Endothelial cell of umbilical vein (primary cell): ENCODE results near the gene CYP4F8. TPM values are rescaled to one million over a fixed set of nuclear protein-coding genes. Genes with fewer than 3 reads are reported as not detected.
"Not testable (repeated sequence)": the region's sequence is repeated elsewhere in the genome, so short reads cannot be mapped to it uniquely, and the experiment has no call there.

Experiments used
- BruUV-seq: library from RNA; stranded (reverse); fragments of 400-500 nt; replicated peaks from 2 replicates; lab custom pipeline; 2021; lab: Mats Ljungman, UMichigan
- CTCF ChIA-PET: fragments of 300-600, 350-600 bp; sonication (Branson Sonifier 250); formaldehyde crosslinking; loops from one replicate; lab custom pipeline; 2021; ENCODE audit warnings: antibody characterized with exemption, inconsistent platforms; lab: Charles Lee
- POLR2A ChIA-PET: fragments of 300-600, 350-600 bp; sonication (Branson Sonifier 250); formaldehyde crosslinking; loops from one replicate; lab custom pipeline; 2021; ENCODE audit warnings: antibody characterized with exemption, inconsistent platforms; lab: Charles Lee
- DNase-seq: peaks from one replicate; pipeline ENCODE4 v3.0.0-alpha.2; 2011; ENCODE audit warnings: low read depth, low spot score
- FAIRE-seq: peaks from 2 replicates; lab custom pipeline; 2011; peaks lifted over from hg19 to GRCh38; lab: Jason Lieb, UNC
- H2AFZ ChIP-seq: 2 replicates; pipeline ENCODE4 v1.6.0; 2012; ENCODE audit warnings: low read depth, low read length, control low read depth, inconsistent platforms
- H3K27ac ChIP-seq: 2 replicates; pipeline ENCODE4 v1.5.1; 2011; ENCODE audit warnings: low read depth, mild to moderate bottlenecking, control low read depth, low read length, moderate library complexity; ENCODE audit not compliant: insufficient read depth
- H3K27me3 ChIP-seq, 2 experiments: 2 replicates each; pipeline versions ENCODE4 v1.6.0 to v1.6.1; 2011; ENCODE audit warnings: low read length in 2 of 2, mixed read lengths in 1 of 2; ENCODE audit not compliant: control insufficient read depth in 2 of 2, insufficient read depth in 2 of 2
- H3K36me3 ChIP-seq, 2 experiments: 2 replicates in 1 of 2; 3 replicates in 1 of 2; pipeline ENCODE4 v1.5.1; 2011; ENCODE audit warnings: low read length in 2 of 2, mild to moderate bottlenecking in 1 of 2, moderate library complexity in 1 of 2; ENCODE audit not compliant: control insufficient read depth in 2 of 2, insufficient read depth in 2 of 2; ENCODE audit errors: extremely low read depth in 1 of 2
- H3K4me1 ChIP-seq: 3 replicates; pipeline ENCODE4 v1.5.1; 2011; ENCODE audit warnings: mild to moderate bottlenecking, low read length; ENCODE audit not compliant: control insufficient read depth, insufficient read depth; ENCODE audit errors: extremely low read depth
- H3K4me2 ChIP-seq: 2 replicates; pipeline ENCODE4 v1.6.1; 2011; ENCODE audit warnings: low read length, control low read depth, mixed read lengths; ENCODE audit not compliant: insufficient read depth
- H3K4me3 ChIP-seq, 3 experiments: fragments of 200-600 bp in 1 of 3; sonication (generic), shearing (Covaris generic) in 1 of 3; replicated peaks in 1 of 3; 2 replicates each; pipeline ENCODE4 v1.5.1; 2011 to 2016; ENCODE audit warnings: control low read depth in 3 of 3, low read length in 3 of 3, mild to moderate bottlenecking in 2 of 3, inconsistent platforms in 1 of 3, low read depth in 1 of 3, moderate library complexity in 1 of 3; ENCODE audit not compliant: insufficient read depth in 1 of 3
- H3K79me2 ChIP-seq: 2 replicates; pipeline ENCODE4 v1.6.0; 2012; ENCODE audit warnings: low read length, inconsistent platforms; ENCODE audit not compliant: control insufficient read depth, insufficient read depth
- H3K9ac ChIP-seq: replicated peaks from 2 replicates; pipeline ENCODE3; 2011; ENCODE audit warnings: low read length, control low read depth; ENCODE audit not compliant: insufficient read depth; ENCODE audit errors: extremely low read depth
- H3K9me1 ChIP-seq: replicated peaks from 3 replicates; pipeline ENCODE4 v1.6.0; 2011; ENCODE audit warnings: mild to moderate bottlenecking, low read length; ENCODE audit not compliant: control insufficient read depth, insufficient read depth; ENCODE audit errors: extremely low read depth
- H3K9me3 ChIP-seq: replicated peaks from 2 replicates; pipeline ENCODE4 v1.5.1; 2012; ENCODE audit warnings: low read length, inconsistent platforms; ENCODE audit not compliant: control insufficient read depth, insufficient read depth
- H4K20me1 ChIP-seq: replicated peaks from 2 replicates; pipeline ENCODE3; 2011; ENCODE audit warnings: mild to moderate bottlenecking, low read length; ENCODE audit not compliant: control insufficient read depth, insufficient read depth; ENCODE audit errors: extremely low read depth
- EZH2 ChIP-seq: IDR thresholded peaks from 2 replicates; pipeline ENCODE4 v1.6.1; 2012; ENCODE audit warnings: borderline replicate concordance, low read depth, mild to moderate bottlenecking, moderate library complexity, low read length, inconsistent platforms; ENCODE audit not compliant: severe bottlenecking
- FOS ChIP-seq: IDR thresholded peaks from 2 replicates; pipeline ENCODE4 v1.6.1; 2011; ENCODE audit warnings: mild to moderate bottlenecking, low read length, moderate library complexity, borderline replicate concordance; ENCODE audit not compliant: insufficient read depth
- GATA2 ChIP-seq: IDR thresholded peaks from 2 replicates; pipeline ENCODE4 v1.7.0; 2011; ENCODE audit warnings: low read depth, mild to moderate bottlenecking, moderate library complexity, mixed read lengths, low read length; ENCODE audit not compliant: insufficient read length, insufficient read depth
- JUN ChIP-seq: IDR thresholded peaks from 2 replicates; pipeline ENCODE4 v1.6.1; 2011; ENCODE audit warnings: borderline replicate concordance, low read depth; ENCODE audit not compliant: insufficient read length, insufficient read depth
- MYC ChIP-seq: IDR thresholded peaks from one replicate; pipeline ENCODE4 v1.6.1; 2011; ENCODE audit warnings: mild to moderate bottlenecking, low read depth, low read length
- POLR2A ChIP-seq: IDR thresholded peaks from 2 replicates; pipeline ENCODE4 v1.6.1; 2012; ENCODE audit warnings: low read depth, mild to moderate bottlenecking, control low read depth, low read length
- POLR2AphosphoS5 ChIP-seq: IDR thresholded peaks from 2 replicates; pipeline ENCODE4 v1.6.1; 2012; ENCODE audit warnings: low read depth, mild to moderate bottlenecking, control low read depth, low read length, moderate library complexity; ENCODE audit not compliant: insufficient read depth
- dilution Hi-C: fragments of 300-500 bp; cut with MboI; formaldehyde crosslinking; loops from one replicate; pipeline ENCODE4 v1.15.0; 2019; ENCODE audit warnings: low sequenced_read_pairs; ENCODE audit not compliant: extremely low pct_ligation_motif_present
- intact Hi-C: fragments of 100-400 bp; cut with micrococcal nuclease; formaldehyde crosslinking; loops from one replicate; pipeline ENCODE4 v1.10.0; 2022
- polyA plus RNA-seq, 4 experiments: library from polyadenylated mRNA; depleted of rRNA in 3 of 4; stranded (reverse) in 3 of 4; unstranded in 1 of 4; fragments of >200 nt; gene quantifications; 2 replicates each; pipeline versions ENCODE4 v1.2.1 to v1.2.3, GENCODE V29; 2011 to 2012; ENCODE audit warnings: missing spikeins in 1 of 4
- total RNA-seq: library from RNA; stranded (reverse); gene quantifications from 2 replicates; pipeline ENCODE4 v1.2.3, GENCODE V29; 2021
- TF ChIP-seq, protein P1 (sequence below), 2 donors: IDR thresholded peaks; 1 replicate in 1 of 2; 2 replicates in 1 of 2; pipeline ENCODE4 v1.5.1; 2011; ENCODE audit warnings: low read length in 2 of 2, mild to moderate bottlenecking in 2 of 2, moderate library complexity in 2 of 2, control low read depth in 1 of 2, inconsistent platforms in 1 of 2, low read depth in 1 of 2; ENCODE audit not compliant: insufficient read depth in 1 of 2; ENCODE audit errors: extremely low read depth in 1 of 2
- TF ChIP-seq, protein P2 (sequence below): IDR thresholded peaks from 2 replicates; pipeline ENCODE4 v1.6.1; 2011; ENCODE audit not compliant: insufficient read depth, insufficient read length

CYP4F8 gene
- total and polyA plus RNA-seq, 2 donors (not counting 3 experiments of a cell fraction or from before 2014, with no cell fraction given): not detected

DNA sequence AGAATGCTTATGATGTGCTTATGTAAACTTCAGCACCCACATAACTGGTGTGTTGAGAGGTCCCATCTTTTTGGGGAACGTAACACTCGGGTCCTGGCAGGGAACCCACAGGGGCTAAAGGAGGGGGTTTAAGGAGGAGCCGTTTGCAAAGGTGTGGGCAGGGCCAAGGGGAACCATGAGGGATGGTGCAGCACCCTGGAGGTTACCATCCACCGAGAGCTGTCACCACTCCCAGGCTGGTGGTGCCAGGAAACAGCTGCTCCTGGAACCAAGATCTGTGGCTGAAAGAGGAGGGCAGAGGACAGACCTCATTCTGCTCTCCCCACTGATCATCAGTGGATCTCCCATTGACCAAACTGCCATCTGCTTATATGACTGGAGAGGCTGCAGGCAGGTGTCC is 23.2 kb upstream of the CYP4F8 start:
- FAIRE-seq (no peak), DNase-seq (no peak)
- no TSS peak for BruUV-seq
- no peak overlapping the region for H3K4me3 ChIP-seq
- no peaks in the 10 kb centered on the region for H3K4me1 ChIP-seq
- ChIA-PET POLR2A (no interaction called here), CTCF (no interaction called here)
- dilution Hi-C loops: no loop called here
- no peaks in the 10 kb centered on the region for H3K36me3 ChIP-seq
- no peak overlapping the region for H3K4me2 ChIP-seq
- no peak overlapping the region for H3K9ac ChIP-seq
- TF ChIP-seq JUN: no peak
- TF ChIP-seq POLR2AphosphoS5: no peak
- no peak for TF ChIP-seq GATA2
- no peak for TF ChIP-seq POLR2A
- TF ChIP-seq, protein P1, sequence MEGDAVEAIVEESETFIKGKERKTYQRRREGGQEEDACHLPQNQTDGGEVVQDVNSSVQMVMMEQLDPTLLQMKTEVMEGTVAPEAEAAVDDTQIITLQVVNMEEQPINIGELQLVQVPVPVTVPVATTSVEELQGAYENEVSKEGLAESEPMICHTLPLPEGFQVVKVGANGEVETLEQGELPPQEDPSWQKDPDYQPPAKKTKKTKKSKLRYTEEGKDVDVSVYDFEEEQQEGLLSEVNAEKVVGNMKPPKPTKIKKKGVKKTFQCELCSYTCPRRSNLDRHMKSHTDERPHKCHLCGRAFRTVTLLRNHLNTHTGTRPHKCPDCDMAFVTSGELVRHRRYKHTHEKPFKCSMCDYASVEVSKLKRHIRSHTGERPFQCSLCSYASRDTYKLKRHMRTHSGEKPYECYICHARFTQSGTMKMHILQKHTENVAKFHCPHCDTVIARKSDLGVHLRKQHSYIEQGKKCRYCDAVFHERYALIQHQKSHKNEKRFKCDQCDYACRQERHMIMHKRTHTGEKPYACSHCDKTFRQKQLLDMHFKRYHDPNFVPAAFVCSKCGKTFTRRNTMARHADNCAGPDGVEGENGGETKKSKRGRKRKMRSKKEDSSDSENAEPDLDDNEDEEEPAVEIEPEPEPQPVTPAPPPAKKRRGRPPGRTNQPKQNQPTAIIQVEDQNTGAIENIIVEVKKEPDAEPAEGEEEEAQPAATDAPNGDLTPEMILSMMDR (IDR thresholded peaks at IDR 0.05; ENCODE audit: extremely low read depth in 1 of 2, insufficient read depth in 1 of 2, low read depth in 1 of 2, low read length in 2 of 2): no peak
- no peak for TF ChIP-seq FOS
- TF ChIP-seq EZH2: no peak
- TF ChIP-seq MYC: no peak
- TF ChIP-seq, protein P2, sequence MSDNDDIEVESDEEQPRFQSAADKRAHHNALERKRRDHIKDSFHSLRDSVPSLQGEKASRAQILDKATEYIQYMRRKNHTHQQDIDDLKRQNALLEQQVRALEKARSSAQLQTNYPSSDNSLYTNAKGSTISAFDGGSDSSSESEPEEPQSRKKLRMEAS: no peak
- no peak overlapping the region for H2AFZ ChIP-seq
- H3K9me1 ChIP-seq: no peaks in the 10 kb centered on the region
- no peaks in the 10 kb centered on the region for H3K79me2 ChIP-seq
- no peaks in the 10 kb centered on the region for H3K27me3 ChIP-seq
- no peaks in the 10 kb centered on the region for H4K20me1 ChIP-seq
- no peaks in the 10 kb centered on the region for H3K9me3 ChIP-seq
- intact Hi-C loops: no loop called here
- no peak overlapping the region for H3K27ac ChIP-seq

- H4K20me1 ChIP-seq, FAIRE-seq, H3K4me2 ChIP-seq, H3K4me3 ChIP-seq, POLR2A ChIA-PET, H3K36me3 ChIP-seq, dilution Hi-C loops, BruUV-seq, H3K9me3 ChIP-seq, CTCF ChIA-PET, H3K4me1 ChIP-seq, H3K9me1 ChIP-seq, H3K79me2 ChIP-seq, H3K27me3 ChIP-seq, H3K9ac ChIP-seq, DNase-seq, intact Hi-C loops, H2AFZ ChIP-seq, H3K27ac ChIP-seq: not testable (repeated sequence)
Observed at GRCh38 chr19:15592506-15592905, 22.5 kb upstream of the CYP4F8 start.

DNA sequence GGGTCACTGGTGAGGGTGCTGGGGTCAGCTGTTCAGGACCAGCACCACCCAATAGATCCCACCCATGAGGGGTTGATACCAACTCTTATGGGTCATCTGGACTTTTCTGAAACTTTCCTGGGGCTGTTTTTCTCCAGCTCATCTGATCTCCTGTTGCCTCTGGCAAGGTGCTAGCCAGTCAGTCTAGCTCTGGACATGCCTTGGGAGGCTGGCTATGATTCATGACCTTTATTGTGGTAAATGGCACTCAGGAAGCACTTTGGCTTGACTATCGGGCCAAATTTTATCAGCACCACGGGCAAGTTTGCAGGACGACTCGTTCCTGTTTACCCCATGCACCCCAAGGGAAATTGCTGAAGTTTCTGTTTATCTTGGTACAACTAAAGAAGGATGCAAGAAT is 21.3 kb upstream of the CYP4F8 start:
- dilution Hi-C loops, H3K79me2 ChIP-seq, CTCF ChIA-PET, POLR2A ChIA-PET, FAIRE-seq, H3K9me3 ChIP-seq, intact Hi-C loops, BruUV-seq, H2AFZ ChIP-seq, DNase-seq, H3K9ac ChIP-seq, H3K27me3 ChIP-seq, H3K9me1 ChIP-seq, H3K36me3 ChIP-seq, H4K20me1 ChIP-seq, H3K27ac ChIP-seq, H3K4me2 ChIP-seq, H3K4me1 ChIP-seq, H3K4me3 ChIP-seq: not testable (repeated sequence)
